NCI-H2107 (cell line): ENCODE results near the gene KCTD7.
"Not testable (repeated sequence)": the region's sequence is repeated elsewhere in the genome, so short reads cannot be mapped to it uniquely, and the experiment has no call there.

Source experiments
- DNase-seq: peaks from one replicate; lab custom pipeline; 2025; lab: John Stamatoyannopoulos, UW

Gene KCTD7

DNA sequence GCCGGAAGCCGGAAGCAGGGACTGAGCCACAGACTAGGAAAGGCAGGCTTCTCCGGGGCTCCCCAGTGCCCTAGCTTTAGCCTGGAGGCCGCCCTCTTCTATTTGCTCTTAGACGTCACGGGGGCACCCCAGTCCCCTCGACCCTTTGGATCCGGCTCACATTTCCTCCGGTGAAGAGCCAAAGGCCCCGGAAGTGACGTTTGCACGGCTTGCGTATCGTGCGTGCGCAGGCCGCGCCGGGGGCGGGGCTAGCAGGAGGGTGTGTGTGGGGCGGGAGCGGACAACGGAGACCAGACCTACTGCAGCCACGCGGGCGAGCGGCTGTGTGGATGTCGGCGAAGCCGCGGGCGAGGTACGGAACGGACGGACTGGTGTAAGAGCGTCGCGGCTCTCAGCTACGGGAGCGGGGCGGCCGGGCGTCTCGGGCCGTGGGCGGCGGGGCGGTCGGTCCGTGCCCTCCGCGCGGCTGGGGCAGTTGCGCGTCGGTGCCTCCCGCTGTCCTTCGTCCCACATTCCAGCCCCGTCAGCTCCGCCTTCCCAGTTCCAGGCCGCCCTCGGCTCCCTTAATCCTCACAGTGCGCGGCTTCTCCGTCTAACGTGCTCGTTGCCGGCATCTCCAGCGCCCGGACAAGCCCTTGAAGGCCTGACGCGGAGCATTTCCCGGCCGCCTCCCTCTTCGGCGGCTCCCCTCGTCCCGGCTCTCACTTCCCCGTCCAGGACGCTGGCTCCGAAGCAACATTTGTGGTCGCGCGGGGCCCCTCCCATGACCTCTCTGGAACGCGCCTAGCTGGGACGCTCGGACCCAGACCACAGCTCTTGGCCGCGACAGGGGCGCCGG, 25.8 kb downstream of the KCTD7 start:
- DNase-seq = peak; percentile 95

DNA sequence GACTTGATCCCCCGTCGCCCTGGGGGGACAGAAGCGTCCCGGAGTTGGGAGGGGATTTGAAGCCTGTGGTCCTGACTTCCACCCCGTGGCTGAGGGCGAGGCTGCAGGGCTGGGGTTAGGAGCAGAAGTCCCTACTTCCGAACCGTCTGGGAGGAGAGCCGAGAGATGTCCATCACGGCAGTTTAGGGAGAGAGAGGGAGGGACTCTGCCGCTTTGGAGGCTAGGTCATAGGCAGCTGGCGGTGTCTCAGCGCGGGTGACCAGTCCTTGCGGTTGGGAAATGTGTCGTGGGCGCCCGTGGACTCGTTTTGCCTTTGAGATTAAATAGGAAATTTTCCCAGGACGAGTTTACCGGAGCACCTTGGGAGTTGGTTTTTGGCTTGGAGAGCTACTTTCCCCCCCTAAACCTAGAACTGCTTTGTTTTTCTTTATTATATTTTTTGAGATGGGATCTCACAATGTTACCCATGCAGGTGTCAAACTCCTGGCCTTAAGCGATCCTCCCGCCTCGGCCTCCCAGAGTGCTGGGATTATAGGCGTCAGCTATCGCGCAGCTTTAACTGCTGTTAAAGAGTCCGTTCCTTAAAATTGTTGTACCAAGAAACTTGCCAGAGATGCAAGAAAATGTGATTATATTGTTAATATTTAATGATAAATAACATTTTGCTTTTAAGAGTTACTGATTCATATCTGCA, 26.6 kb downstream of the KCTD7 start:
- DNase-seq = not testable (repeated sequence)

DNA sequence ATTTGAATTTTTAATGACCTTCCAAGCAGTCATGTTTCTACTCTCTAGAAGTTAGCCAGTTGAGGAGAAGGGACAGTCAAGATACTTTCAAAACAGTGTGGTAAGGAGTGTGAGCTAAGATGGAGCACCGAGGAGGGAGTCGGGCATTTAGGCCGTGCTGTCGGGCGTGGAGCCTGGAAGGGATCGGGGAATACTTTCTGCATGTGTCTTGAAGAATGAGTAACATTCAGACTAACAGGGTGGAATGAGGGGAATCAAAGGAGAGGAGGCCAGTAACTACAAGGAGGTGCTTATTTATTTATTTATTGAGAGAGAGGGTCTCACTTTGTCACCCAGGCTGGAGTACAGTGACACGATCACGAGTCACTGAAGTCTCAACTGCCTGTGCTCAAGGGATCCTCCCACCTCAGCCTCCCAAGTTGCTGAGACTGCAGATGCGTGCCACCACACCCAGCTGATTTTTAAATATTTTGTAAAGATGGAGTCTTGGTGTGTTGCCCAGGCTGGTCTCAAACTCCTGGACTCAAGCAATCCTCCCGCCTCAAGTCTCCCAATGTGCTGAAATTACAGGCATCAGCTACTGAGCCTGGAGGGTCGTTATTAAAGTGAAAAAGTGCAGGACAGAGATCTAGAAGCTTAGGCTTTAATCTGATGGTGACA, 27.3 kb downstream of the KCTD7 start:
- DNase-seq = not testable (repeated sequence)

DNA sequence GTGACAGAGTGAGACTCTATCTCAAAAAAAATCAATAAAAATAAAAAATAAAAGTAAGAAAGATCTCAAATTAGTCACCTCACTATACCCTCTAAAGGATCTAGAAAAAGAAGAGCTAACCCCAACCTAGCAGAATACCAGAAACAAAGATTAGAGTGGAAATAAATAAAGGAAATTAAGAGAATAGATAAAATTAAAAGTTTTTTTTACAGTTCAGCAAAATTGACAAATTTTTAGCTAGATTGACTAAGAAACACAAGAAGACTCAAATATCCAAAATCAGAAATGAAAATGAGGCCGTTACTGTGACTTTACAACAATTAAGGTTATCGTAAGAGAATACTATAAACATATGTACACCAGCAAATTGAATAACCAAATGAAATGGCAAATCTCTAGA, 29.1 kb downstream of the KCTD7 start:
- DNase-seq = no peak

DNA sequence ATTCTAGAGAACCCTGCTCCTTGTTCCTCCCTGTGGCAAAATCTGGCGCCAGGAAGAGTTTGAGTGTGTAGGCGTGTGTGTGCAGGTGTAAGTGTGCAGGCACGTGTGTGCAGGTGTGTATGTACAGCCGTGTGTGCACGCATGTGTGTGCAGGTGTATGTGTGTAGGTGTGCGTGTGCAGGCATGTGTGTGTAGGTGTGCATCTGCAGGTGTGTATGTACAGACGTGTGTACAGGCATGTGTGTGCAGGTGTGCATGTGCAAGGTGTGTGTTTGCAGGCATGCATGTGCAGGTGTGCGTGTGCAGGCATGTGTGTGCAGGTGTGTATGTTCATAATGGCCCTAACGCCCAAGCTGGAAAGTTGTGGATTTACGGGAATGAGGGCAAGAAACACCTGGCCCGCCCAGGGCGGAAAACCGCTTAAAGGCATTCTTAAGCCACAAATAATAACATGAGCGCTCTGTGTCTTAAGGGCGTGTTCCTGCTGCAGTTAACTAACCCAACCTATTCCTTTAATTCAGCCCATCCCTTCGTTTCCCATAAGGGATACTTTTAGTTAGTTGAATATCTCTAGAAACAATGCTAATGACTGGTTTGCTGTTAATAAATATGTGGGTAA, 34.1 kb downstream of the KCTD7 start:
- no peak for DNase-seq

DNA sequence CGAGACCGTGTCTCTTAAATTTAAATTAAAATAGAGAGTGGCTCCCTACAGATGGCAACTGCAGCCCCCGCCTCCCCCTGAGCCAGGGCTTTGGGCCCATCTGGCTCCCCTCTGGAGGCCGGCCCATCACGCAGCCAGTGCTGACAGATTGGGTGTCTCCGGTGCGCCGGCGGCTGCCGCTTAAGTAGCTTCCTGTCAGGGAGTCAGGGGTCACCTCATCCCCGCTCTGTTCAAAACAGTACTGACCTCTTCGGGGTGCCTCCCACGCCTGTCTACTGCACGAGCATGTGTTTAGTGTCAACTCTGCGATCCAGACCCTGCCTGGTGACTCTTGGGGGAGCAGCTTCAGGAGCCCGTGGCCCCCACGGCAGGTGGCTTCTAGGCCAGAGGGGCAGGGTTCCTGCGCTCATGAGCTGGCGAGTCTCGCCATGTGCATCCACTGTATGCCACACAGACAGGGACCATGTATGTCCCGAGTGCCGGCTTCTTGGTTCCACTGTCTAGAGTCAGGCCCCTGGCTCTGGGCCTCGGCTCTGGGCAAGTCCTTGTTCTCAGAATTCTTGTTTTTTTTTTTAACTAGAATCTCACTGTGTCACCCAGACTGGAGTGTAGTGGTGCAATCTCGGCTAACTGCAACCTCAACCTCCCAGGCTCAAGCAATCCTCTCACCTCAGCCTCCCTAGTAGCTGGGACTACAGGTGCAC, 36.1 kb downstream of the KCTD7 start:
- no peak for DNase-seq

DNA sequence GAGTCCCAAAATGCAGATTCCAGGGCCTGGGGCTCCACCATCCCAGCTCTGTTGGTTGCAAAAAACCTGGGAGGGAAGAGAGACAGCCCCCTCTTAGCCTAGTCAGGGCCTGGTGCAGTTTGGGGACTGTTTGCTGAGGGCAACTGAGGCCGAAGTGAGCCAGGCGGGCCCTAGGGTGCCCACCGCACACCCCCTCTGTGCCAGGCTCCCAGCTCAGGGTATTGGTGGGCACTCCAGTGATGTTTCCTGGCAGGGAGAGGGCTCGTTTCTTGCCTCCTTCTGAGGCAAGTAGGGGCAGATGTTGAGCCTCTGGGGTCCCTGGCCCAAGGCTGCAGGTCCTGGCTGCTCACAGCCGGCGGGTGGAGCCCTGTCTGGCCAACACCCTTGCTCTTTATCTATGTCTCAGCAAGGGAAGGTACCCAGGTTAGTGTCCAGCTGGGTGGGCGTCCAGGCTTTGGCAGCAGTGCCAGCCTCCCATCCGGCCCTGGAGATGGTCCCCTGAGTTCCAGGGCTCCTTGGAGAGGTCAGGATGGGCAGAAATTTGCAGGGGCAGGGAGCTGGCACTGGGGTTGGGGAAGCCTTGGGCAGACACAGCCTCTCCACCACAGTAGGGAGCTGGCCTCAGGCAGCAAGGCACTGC, 37.8 kb downstream of the KCTD7 start:
- DNase-seq = no peak

DNA sequence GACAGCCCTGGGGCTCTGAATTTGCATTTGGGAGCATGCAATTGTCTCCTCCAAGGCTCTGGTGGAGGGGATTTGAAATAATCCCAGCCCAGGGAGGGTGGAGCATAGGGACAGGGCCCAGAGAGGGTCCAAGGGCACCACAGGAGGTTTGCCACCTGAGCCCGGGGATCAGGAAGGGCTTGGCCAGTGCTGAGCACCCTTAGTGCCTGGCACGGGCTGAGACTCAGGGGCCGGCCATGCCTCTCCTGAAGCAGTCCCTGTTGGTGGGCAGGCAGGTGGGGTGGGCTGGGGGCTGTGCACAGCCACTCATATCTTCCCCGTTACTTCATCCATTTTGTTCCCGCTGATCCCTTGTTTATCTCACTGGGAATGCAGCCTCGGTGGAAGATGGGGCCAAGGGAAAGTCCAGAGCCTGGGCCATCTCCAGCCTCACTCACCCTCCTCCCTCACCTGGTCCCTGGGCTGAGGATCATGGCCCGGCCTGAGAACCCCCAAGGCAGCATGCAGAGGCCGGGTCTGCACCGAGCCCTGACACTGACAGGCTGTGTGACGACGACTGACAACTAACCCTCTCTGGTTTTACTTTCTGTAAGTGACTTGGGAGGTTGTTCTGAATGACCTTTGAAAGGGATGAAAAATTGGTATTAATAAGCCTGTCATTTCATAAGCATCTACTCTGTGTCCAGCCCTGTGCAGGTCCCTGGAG, 38.5 kb downstream of the KCTD7 start:
- DNase-seq = no peak

DNA sequence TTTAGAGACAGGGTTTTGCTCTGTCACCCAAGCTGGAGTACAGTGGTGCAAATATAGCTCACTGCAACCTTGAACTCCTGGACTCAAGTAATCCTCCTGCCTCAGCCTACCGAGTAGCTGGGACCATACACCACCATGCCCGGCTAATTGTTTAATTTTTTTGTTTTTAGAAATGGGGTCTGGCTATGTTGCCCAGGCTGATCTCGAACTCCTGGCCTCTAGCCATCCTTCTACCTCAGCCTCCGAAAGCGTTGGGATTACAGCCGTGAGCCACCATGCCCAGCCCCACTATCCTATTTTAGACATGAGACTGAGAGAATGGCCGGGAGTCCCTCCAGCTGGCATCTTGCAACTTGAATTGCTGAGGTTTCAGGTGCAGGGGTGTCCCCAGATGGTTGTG, 39.4 kb downstream of the KCTD7 start:
- no peak for DNase-seq

DNA sequence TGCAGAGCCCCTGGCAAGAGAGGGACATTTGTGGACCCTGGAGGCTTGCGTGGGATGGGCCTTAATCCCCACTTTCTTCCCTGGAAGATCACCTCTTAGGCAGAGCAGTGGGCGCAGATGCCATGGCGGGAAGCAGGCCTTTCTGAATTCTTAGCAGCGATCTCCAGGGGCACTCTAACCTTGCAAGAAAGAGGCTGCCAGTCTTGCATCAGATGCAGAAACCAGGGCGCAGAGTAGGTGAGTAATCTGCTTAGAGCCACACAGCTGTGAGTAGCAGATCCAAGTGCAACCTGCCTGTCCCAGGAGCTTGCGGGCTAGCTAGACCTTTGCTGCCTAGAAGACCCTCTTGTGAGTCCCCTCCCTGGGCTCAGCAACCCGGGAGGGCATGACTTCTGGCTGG, 40.0 kb downstream of the KCTD7 start:
- no peak for DNase-seq

DNA sequence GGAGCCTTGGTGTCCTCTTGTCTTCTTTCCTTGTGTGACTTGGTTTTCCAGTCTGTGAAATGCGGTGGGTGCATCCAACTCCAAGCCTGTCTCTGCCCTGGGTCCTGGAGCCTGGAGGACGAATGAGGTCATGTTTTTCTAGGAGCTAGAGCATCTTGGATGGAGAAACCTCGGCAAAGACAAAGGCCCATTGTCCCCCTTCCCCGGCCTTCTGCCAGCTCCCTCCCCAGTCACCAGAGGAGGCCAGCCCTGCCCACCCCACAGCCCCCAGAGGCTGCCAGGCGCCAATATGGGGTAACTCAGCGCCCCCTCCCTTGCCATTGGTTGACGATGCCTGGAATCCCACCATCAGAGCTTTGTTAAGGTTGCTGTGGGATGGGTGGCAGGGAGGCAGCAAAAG, 40.4 kb downstream of the KCTD7 start:
- DNase-seq = no peak

DNA sequence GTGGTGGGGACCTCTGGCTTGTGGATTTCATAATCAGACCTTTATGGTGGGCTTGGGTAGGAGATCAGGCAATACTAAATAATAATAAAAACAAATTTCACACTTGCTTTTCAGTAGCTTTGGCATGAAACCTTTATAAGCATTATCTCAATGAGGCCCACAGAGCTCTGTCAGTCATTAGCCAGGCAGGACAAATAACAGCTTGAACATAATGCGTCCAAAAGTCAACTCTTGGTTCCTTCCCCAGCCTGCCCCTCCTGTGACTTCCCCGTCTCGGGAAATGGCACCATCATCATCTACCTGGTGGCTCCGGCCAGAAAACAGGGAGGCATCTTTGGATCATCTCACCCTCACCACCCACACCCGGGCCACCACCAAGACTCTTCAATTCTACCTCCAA, 40.8 kb downstream of the KCTD7 start:
- DNase-seq = no peak

DNA sequence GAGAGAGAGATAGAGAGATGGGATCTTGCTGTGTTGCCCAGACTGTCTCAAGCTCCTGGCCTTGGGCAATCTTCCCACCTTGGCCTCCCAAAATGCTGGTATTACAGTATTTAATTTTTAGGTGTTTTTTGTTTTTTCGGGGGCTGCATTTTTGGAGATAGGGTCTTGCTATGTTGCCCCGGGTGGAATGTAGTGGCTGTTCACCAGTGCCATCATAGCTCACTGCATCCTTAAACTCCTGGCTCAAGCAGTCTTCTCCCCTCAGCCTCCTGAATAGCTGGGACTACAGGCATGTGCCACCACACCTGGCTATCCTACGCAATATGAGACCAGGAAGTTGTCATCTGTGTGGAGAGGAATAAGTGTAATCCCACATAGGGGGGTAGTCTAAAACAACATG, 42.4 kb downstream of the KCTD7 start:
- DNase-seq = no peak

DNA sequence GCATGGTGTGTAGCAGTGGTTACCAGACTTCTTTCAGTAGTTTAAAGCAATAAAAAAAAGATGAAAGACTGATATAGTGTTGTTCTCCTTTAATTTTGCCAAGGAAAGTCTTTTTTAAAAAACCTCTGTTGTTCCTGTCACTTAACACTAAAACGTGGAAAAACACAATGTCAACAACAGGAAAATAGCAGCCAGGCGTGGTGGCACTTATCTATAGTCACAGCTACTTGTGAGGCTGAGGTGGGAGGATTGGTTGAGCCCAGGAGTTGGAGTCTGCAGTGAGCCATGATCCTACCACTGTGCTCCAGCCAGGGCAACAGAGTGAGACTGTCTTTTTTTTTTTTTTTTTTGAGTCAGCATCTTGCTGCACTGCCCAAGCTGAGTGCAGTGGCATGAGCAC, 42.8 kb downstream of the KCTD7 start:
- not testable (repeated sequence) for DNase-seq

DNA sequence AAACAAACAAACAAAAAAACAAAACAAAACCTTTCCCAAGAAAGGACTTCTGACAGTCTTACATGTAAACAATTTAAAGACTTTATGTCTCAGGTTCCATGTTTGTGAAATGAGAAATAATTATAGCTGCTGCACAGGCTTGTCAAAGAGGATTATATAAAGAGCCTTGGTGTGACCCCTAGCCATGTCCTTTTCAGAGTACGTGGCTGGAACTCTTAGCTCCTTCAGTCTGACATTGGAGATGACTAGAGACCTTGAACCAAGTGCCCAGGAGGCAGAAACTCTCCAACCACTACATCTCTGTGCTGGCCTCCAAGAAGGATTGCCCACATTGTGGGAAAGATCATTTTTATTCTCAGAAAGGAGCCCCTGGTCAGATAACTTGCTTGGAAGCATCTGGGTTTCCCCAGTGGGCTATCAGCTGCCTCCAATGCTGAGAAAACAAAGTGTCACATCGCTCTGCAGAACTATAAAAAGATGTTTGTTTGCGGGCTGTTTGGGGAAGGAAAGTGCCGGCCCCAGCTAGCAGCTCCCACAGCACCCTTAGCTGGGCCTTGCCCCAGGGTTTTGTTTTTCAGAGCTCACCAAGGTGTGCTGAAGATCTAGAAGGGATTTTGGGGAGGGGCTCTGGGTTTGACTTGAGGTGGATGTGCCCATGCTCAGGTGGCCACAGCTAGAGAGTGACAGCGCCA, 43.9 kb downstream of the KCTD7 start:
- DNase-seq = not testable (repeated sequence)

DNA sequence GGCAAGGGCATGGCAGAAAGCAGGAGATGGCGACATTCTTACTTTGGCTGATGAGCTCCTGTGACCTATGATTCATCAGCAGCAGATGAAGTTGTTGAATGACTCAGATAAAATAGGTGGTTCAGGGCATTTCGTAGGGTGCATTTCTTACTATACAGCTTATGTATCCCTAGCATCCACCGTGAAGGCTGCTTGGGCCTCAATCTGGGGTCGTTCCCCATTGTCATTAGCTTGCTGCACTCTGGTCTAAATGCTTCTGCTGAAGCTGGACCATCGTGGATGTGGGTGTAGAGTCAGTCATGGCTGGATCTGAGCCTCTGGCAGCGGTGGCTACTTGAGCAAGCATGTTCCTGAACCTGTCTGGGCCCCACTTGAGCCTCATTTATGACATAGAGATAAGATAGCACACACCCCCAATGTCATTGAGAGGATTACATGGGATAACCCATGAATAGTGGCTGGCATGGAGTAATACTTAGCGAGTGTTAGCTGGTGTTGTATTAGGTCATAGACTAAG, 44.5 kb downstream of the KCTD7 start:
- not testable (repeated sequence) for DNase-seq

DNA sequence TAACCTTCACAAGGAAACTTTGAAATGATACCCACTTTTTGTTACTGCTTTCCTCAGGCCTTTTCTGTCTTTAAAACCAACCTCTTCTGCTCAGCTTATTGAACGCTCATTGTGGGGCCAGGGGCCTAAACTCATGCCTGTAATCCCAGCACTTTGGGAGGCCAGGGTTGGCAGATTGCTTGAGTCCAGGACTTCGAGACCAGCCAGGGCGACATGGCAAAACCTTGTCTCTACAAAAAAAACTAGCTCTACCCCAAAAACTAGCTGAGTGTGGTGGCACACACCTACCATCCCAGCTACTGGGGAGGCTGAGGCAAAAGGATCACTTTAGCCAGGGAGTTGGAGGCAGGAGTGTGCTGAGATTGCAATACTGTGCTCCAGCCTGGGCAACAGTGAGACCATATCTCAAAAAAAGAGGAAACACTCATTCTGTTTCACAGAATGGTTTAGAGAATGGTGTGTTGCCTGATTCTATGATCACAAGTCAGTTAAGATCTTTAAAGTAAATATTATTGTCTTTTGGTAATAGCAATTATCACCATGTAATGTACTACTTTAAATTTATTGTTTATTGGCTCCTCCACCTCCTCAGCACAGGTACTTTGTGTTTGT, 51.1 kb downstream of the KCTD7 start:
- no peak for DNase-seq

DNA sequence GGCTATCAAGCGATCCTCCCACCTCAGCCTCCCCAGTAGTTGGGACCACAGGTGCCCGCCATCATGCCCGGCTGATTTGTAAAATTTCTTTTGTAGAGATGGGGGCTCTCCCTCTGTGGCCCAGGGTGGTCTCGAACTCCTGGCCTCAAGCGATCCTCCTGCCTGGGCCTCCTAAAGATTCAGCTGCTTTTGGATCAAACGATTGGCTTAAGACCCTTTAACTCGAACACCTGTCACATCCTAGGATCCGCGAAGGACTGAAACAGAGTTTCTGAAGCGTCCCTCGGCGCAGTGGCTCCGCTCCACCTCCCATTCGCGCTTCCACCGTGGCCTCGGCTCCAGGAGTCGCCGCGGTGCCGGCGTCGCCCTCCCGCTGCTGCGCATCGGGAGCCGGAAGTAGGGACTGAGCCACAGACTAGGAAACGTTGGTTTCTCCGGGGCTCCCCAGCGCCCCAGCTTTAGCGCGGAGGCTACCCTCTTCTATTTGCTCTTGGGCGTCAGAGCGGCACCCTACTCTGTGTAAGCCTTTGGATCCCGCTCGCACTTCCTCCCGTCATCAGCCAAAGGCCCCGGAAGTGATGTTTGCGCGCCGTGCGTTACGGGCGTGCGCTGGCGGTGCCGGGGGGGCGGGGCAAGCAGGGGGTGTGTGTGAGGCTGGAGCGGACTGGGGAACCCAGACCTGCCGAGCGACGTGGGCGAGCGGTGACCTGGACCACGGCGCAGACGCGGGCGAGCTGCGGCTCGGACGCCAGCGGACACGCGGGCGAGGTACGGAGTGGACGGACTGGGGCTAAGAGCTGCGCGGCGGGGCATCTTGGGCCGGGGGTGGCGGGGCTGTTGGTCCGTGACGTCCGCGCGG, 53.0 kb downstream of the KCTD7 start:
- DNase-seq = peak; percentile 91
